Gastroesophageal sphincter (tissue), 4 donors: ENCODE results near the gene ARHGAP12. TPM values are rescaled to one million over a fixed set of nuclear protein-coding genes. Genes with fewer than 3 reads are reported as not detected.
A peak's percentile ranks its signal among the peaks of the same experiment; 100 is the strongest.
"Not testable (repeated sequence)": the region's sequence is repeated elsewhere in the genome, so short reads cannot be mapped to it uniquely, and the experiment has no call there.

Source experiments
- ATAC-seq: fragments of 150-250 bp; one replicate; pipeline ENCODE4 v1.9.1; 2016; ENCODE audit warnings: mild to moderate bottlenecking, moderate library complexity
- H3K27ac ChIP-seq, 4 donors: fragments of 200-600 bp; sonication (generic) in 3 of 4; 1 replicate in 3 of 4; 2 replicates in 1 of 4; pipeline ENCODE4 v1.5.1; 2016 to 2019
- H3K27me3 ChIP-seq: fragments of 200-600 bp; sonication (generic); one replicate; pipeline ENCODE4 v1.5.1; 2019
- H3K36me3 ChIP-seq, 2 donors: fragments of 200-600 bp; sonication (generic); one replicate each; pipeline ENCODE4 v1.5.1; 2019; ENCODE audit warnings: control low read depth in 1 of 2
- H3K4me1 ChIP-seq, 3 donors: fragments of 200-600 bp; sonication (generic); 1 replicate in 2 of 3; 2 replicates in 1 of 3; pipeline ENCODE4 v1.5.1; 2016 to 2019; ENCODE audit warnings: control low read depth in 2 of 3
- H3K4me3 ChIP-seq, 2 donors: fragments of 200-600 bp; sonication (generic); one replicate each; pipeline ENCODE4 v1.5.1; 2019; ENCODE audit warnings: mild to moderate bottlenecking in 1 of 2, moderate library complexity in 1 of 2
- H3K9me3 ChIP-seq, 3 donors: fragments of 200-600 bp; sonication (generic); one replicate each; pipeline ENCODE4 v1.5.1; 2017 to 2019; ENCODE audit warnings: control low read depth in 2 of 3
- EP300 ChIP-seq: sonication (generic); formaldehyde crosslinking; IDR thresholded peaks from one replicate; pipeline ENCODE4 v1.6.1; 2017; ENCODE audit warnings: antibody characterized with exemption, mild to moderate bottlenecking
- POLR2A ChIP-seq, 2 donors: fragments of 450-650 bp; IDR thresholded peaks; one replicate each; pipeline ENCODE4 v1.6.1; 2017; ENCODE audit warnings: antibody characterized with exemption in 2 of 2, mild to moderate bottlenecking in 2 of 2, moderate library complexity in 1 of 2
- POLR2AphosphoS5 ChIP-seq: sonication (generic); formaldehyde crosslinking; IDR thresholded peaks from one replicate; pipeline ENCODE4 v1.6.1; 2017; ENCODE audit warnings: antibody characterized with exemption
- WGBS, 2 donors: methylation state at CpG; one replicate each; pipeline ENCODE4 v1.1.5; 2018; ENCODE audit warnings: low coverage in 1 of 2; 5-methylcytosine and 5-hydroxymethylcytosine counted together
- total RNA-seq, 4 donors: library from RNA; depleted of rRNA; stranded (reverse); fragments of >200 nt; gene quantifications; one replicate each; pipeline ENCODE4 v1.1.0, GENCODE V29; 2016
- TF ChIP-seq, protein P1 (sequence below), 4 experiments: fragments of 200-600 bp in 2 of 4; fragments of 450-650 bp in 2 of 4; sonication (generic) in 1 of 4; IDR thresholded peaks; one replicate each; pipeline ENCODE4 v1.5.1; 2017 to 2019; ENCODE audit warnings: antibody characterized with exemption in 4 of 4, mild to moderate bottlenecking in 2 of 4, moderate library complexity in 2 of 4

Gene ARHGAP12
- total RNA-seq, 4 donors from 2014 or later: 28.0 to 43.1 (median 41.1) TPM

DNA sequence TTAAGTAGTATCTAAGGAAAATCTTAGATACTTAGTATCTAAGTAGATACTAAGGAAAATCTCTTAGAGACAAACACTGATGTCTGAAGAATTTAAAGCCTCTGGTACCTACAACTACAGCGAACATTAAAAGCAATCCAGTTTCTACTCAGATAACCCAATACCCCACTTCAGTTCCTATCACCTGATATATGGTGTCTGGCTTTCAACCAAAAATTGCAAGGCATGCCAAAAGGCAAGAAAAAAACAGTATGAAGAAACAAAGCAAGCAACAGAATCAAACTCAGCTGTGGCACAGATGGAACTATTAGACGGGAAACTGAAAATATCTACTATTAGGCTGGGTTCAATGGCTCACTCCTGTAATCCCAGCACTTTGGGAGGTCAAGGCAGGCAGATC lies 31.1 kb downstream of the ARHGAP12 start:
- Histone ChIP-seq H3K27me3 (no peaks in the 10 kb centered on the region), H3K9me3 (no peaks in the 10 kb centered on the region), H3K36me3 (peaks cover 0 to 4% of the 10 kb centered on the region in 2 donors), H3K27ac (peak overlapping the region in 1 of 4 donors; percentile 8), H3K4me3 (no peak overlapping the region), H3K4me1 (peaks cover 0 to 24% (median 10%) of the 10 kb centered on the region in 3 donors)
- no peak for TF ChIP-seq POLR2AphosphoS5
- TF ChIP-seq, protein P1, sequence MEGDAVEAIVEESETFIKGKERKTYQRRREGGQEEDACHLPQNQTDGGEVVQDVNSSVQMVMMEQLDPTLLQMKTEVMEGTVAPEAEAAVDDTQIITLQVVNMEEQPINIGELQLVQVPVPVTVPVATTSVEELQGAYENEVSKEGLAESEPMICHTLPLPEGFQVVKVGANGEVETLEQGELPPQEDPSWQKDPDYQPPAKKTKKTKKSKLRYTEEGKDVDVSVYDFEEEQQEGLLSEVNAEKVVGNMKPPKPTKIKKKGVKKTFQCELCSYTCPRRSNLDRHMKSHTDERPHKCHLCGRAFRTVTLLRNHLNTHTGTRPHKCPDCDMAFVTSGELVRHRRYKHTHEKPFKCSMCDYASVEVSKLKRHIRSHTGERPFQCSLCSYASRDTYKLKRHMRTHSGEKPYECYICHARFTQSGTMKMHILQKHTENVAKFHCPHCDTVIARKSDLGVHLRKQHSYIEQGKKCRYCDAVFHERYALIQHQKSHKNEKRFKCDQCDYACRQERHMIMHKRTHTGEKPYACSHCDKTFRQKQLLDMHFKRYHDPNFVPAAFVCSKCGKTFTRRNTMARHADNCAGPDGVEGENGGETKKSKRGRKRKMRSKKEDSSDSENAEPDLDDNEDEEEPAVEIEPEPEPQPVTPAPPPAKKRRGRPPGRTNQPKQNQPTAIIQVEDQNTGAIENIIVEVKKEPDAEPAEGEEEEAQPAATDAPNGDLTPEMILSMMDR (IDR thresholded peaks at IDR 0.05): no peak
- no peak for TF ChIP-seq POLR2A (IDR thresholded peaks at IDR 0.05)
- no peak for TF ChIP-seq EP300
- WGBS, 2 donors: 65 to 80% methylated on average over 2 of the region's 2 CpGs
- ATAC-seq: no peak

- peaks cover 0 to 4% of the 10 kb centered on the region in 2 donors for H3K36me3 ChIP-seq
- ATAC-seq: peak; percentile 39
- TF ChIP-seq, protein P1 (IDR thresholded peaks at IDR 0.05): no peak
- TF ChIP-seq EP300 (no peak), POLR2A (IDR thresholded peaks at IDR 0.05) (no peak), POLR2AphosphoS5 (no peak)
- WGBS, 2 donors: 38 to 57% methylated on average over 1 of the region's 1 CpG
- no peak overlapping the region for H3K4me3 ChIP-seq
- no peaks in the 10 kb centered on the region for H3K9me3 ChIP-seq
- H3K27me3 ChIP-seq: no peaks in the 10 kb centered on the region
- peaks cover 0 to 24% (median 10%) of the 10 kb centered on the region in 3 donors for H3K4me1 ChIP-seq
- peak overlapping the region in 1 of 4 donors; percentile 8 for H3K27ac ChIP-seq
Measured at GRCh38 chr10:31896968-31897384, 31.7 kb downstream of the ARHGAP12 start.

DNA sequence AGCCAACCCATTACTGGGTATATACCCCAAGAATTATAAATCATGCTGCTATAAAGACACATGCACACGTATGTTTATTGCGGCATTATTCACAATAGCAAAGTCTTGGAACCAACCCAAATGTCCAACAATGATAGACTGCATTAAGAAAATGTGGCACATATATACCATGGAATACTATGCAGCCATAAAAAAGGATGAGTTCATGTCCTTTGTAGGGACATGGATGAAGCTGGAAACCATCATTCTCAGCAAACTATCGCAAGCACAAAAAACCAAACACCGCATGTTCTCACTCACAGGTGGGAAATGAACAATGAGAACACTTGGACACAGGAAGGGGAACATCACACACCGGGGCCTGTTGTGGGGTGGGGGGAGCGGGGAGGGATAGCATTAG lies 32.9 kb downstream of the ARHGAP12 start:
- H3K9me3 ChIP-seq, H3K4me3 ChIP-seq, ATAC-seq, H3K27me3 ChIP-seq, H3K27ac ChIP-seq, H3K36me3 ChIP-seq: not testable (repeated sequence)
- peaks cover 0 to 24% (median 10%) of the 10 kb centered on the region in 3 donors for H3K4me1 ChIP-seq
- 97 to 100% methylated on average over 3 to 4 of the region's 6 CpGs for WGBS, 2 donors

DNA sequence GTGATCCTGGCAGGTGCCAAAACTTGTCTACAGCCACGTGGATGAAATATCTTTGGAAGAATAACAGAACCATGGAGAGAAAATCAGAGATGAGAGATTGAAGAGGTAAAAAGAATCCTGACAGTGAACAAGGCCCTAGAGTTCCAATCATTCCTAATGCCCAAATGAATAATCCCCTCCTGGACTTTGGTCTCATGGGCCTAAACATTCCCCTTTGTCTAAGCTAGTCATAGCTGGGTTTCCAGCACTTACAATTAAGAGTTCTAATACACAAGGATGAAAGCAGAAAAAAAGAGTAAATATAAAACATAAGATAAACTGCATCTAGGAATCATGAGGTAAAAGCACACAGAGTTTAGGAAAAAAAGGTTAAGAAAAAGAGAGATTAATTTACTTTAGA lies 40.2 kb downstream of the ARHGAP12 start:
- WGBS, 2 donors: 40% methylated on average over 1 of the region's 1 CpG
- Histone ChIP-seq H3K4me3 (no peak overlapping the region), H3K27me3 (no peaks in the 10 kb centered on the region), H3K9me3 (no peaks in the 10 kb centered on the region), H3K4me1 (peaks cover 8 to 26% (median 8%) of the 10 kb centered on the region in 3 donors), H3K27ac (no peak overlapping the region), H3K36me3 (no peaks in the 10 kb centered on the region)
- ATAC-seq: no peak
- TF ChIP-seq EP300 (no peak), POLR2A (IDR thresholded peaks at IDR 0.05) (no peak), POLR2AphosphoS5 (no peak)
- TF ChIP-seq, protein P1 (IDR thresholded peaks at IDR 0.05): no peak

GRCh38 chr10:31887850-31888249 lies 40.8 kb downstream of the ARHGAP12 start:
- H3K36me3 ChIP-seq: no peaks in the 10 kb centered on the region
- 50 to 100% methylated on average over 1 to 2 of the region's 7 CpGs for WGBS, 2 donors
- peaks cover 8 to 26% (median 8%) of the 10 kb centered on the region in 3 donors for H3K4me1 ChIP-seq
- ATAC-seq: no peak
- no peak overlapping the region for H3K4me3 ChIP-seq
- TF ChIP-seq, protein P1 (IDR thresholded peaks at IDR 0.05): no peak
- TF ChIP-seq EP300: no peak
- TF ChIP-seq POLR2AphosphoS5: no peak
- no peak for TF ChIP-seq POLR2A (IDR thresholded peaks at IDR 0.05)
- no peaks in the 10 kb centered on the region for H3K9me3 ChIP-seq
- no peaks in the 10 kb centered on the region for H3K27me3 ChIP-seq
- H3K27ac ChIP-seq: no peak overlapping the region
